Activated T-cell treated with anti-CD3 and anti-CD28 coated beads for 48 hours (primary cell): ENCODE data around the gene LOC101059915.
A peak's percentile ranks its signal among the peaks of the same experiment; 100 is the strongest.

Source experiments
- DNase-seq: peaks from one replicate; pipeline ENCODE4 v3.0.0-alpha.2; 2020; ENCODE audit warnings: low read depth

LOC101059915 gene

GRCh38 chrX:71667328-71668247 lies at the start of gene LOC101059915:
Gene LOC101059915, plus strand, starts transcription at chrX:71667546.
- no peak for DNase-seq

GRCh38 chrX:71617742-71618141 lies 49.6 kb upstream of the LOC101059915 start:
- no peak for DNase-seq

- peak; percentile 63 for DNase-seq
Measured at GRCh38 chrX:71618303-71618721, 49.0 kb upstream of the LOC101059915 start, which contains the start of gene CXCR3. Gene CXCR3, minus strand, starts transcription at chrX:71618511. Its CDS starts 62 bp downstream, at chrX:71618449.

- no peak for DNase-seq
Measured at GRCh38 chrX:71618787-71619186, 48.6 kb upstream of the LOC101059915 start.

GRCh38 chrX:71619193-71619592 lies 48.2 kb upstream of the LOC101059915 start:
- peak; percentile 57 for DNase-seq

- no peak for DNase-seq
Measured at GRCh38 chrX:71619986-71620385, 47.4 kb upstream of the LOC101059915 start.

GRCh38 chrX:71621603-71622002 lies 45.7 kb upstream of the LOC101059915 start:
- DNase-seq, result no peak

GRCh38 chrX:71622032-71622575 lies 45.2 kb upstream of the LOC101059915 start:
- no peak for DNase-seq

GRCh38 chrX:71622576-71623450 lies 44.5 kb upstream of the LOC101059915 start:
- DNase-seq, result peak; percentile 52

GRCh38 chrX:71623714-71624113 lies 43.6 kb upstream of the LOC101059915 start:
- no peak for DNase-seq

- no peak for DNase-seq
Measured at GRCh38 chrX:71625471-71625870, 41.9 kb upstream of the LOC101059915 start.

- DNase-seq, result no peak
Measured at GRCh38 chrX:71626576-71626975, 40.8 kb upstream of the LOC101059915 start.

- DNase-seq, result no peak
Measured at GRCh38 chrX:71627588-71628404, 39.5 kb upstream of the LOC101059915 start.

GRCh38 chrX:71629467-71629866 lies 37.9 kb upstream of the LOC101059915 start:
- DNase-seq, result no peak

GRCh38 chrX:71632923-71633657 lies 34.3 kb upstream of the LOC101059915 start:
- DNase-seq, result no peak

GRCh38 chrX:71634366-71634765 lies 33.0 kb upstream of the LOC101059915 start:
- no peak for DNase-seq

GRCh38 chrX:71636438-71637252 lies 30.7 kb upstream of the LOC101059915 start:
- DNase-seq, result no peak

- no peak for DNase-seq
Measured at GRCh38 chrX:71637253-71637618, 30.1 kb upstream of the LOC101059915 start.

GRCh38 chrX:71637848-71638247 lies 29.5 kb upstream of the LOC101059915 start:
- DNase-seq, result no peak

- no peak for DNase-seq
Measured at GRCh38 chrX:71638409-71638808, 28.9 kb upstream of the LOC101059915 start.
